ENCODE data around the gene DEFB114. TPM values are rescaled to one million over a fixed set of nuclear protein-coding genes. Genes with fewer than 3 reads are reported as not detected.

DEFB114 gene
- polyA plus RNA-seq, 3 donors = not detected

DNA sequence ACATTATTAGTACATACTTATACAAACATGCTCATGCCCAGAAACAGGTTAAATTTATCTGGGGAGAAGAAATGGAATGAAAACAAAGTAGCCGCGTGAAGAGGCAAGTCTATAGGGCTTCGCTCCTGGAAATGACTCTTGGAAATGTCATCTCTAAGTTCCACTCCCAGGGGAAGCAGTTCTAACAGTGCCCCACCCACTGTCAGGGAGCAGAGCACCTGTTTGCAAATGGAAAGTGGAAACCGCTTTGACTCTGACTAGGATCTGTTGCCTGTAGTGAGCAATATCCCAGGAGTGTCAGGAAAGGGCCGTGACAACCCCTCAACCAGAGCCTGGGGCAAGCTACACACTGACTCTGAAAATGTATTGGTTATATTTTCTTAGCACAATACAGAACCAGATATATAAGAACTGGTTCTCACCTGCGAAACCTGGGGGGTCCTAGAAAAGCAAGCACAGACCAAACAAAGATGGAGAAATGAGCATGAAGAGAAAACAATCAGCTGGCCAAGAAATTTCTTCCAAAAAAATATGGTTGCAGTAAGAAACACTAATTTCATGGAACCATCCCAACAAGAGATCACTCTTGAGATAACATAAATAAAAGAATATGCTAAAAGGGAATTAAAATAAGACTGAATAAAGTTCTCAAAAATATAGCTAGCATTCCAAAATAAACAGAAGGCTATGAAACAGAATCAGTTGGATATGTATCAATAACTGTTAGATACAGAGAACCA lies 50.2 kb downstream of the DEFB114 start:
- no peak overlapping the region for H3K27ac ChIP-seq (ENCODE audit: low read depth in 1 of 2, low read length in 2 of 2)
- no peak overlapping the region for H3K4me2 ChIP-seq (replicated peaks; ENCODE audit: extremely low read depth, low read length, poor library complexity, severe bottlenecking)
- H3K79me2 ChIP-seq (ENCODE audit: insufficient read depth, low read length) = no peaks in the 10 kb centered on the region
- intact Hi-C loops (cut with micrococcal nuclease) = no loop called here
- Mint-ChIP-seq H3K27ac (no peak overlapping the region), H3K9me3 (no peaks in the 10 kb centered on the region), H3K4me3 (no peak overlapping the region), H3K27me3 (ENCODE audit: low read depth in 3 of 3) (peaks cover 0 to 3% (median 1%) of the 10 kb centered on the region in 3 donors), H3K4me1 (no peaks in the 10 kb centered on the region), H3K36me3 (no peaks in the 10 kb centered on the region)
- H3K9me3 ChIP-seq (replicated peaks in 1 of 2; ENCODE audit: control insufficient read depth in 1 of 2, insufficient read depth in 1 of 2, low read length in 2 of 2) = no peaks in the 10 kb centered on the region
- no peak overlapping the region for H3K9ac ChIP-seq (ENCODE audit: insufficient read depth, low read length, poor library complexity, severe bottlenecking)
- 100% methylated on average over 1 of the region's 6 CpGs for WGBS (ENCODE audit: insufficient coverage)
- no peaks in the 10 kb centered on the region for H3K4me1 ChIP-seq (ENCODE audit: control insufficient read depth in 1 of 2, insufficient read depth in 2 of 2, low read length in 2 of 2)
- H3K36me3 ChIP-seq (replicated peaks in 1 of 2; ENCODE audit: control insufficient read depth in 1 of 2, insufficient read depth in 2 of 2, low read length in 2 of 2) = no peaks in the 10 kb centered on the region
- DNase-seq = no peak
- no peaks in the 10 kb centered on the region for H3K27me3 ChIP-seq (ENCODE audit: control insufficient read depth in 2 of 2, insufficient read depth in 2 of 2, low read length in 2 of 2)
- no peak overlapping the region for H3K4me3 ChIP-seq (replicated peaks in 1 of 3; ENCODE audit: low read depth in 2 of 3, low read length in 3 of 3)
- H2AFZ ChIP-seq (ENCODE audit: insufficient read depth, low read depth, low read length, poor library complexity, severe bottlenecking) = no peak overlapping the region
- H4K20me1 ChIP-seq (ENCODE audit: insufficient read depth, low read length) = no peaks in the 10 kb centered on the region
- TF ChIP-seq, protein P1, sequence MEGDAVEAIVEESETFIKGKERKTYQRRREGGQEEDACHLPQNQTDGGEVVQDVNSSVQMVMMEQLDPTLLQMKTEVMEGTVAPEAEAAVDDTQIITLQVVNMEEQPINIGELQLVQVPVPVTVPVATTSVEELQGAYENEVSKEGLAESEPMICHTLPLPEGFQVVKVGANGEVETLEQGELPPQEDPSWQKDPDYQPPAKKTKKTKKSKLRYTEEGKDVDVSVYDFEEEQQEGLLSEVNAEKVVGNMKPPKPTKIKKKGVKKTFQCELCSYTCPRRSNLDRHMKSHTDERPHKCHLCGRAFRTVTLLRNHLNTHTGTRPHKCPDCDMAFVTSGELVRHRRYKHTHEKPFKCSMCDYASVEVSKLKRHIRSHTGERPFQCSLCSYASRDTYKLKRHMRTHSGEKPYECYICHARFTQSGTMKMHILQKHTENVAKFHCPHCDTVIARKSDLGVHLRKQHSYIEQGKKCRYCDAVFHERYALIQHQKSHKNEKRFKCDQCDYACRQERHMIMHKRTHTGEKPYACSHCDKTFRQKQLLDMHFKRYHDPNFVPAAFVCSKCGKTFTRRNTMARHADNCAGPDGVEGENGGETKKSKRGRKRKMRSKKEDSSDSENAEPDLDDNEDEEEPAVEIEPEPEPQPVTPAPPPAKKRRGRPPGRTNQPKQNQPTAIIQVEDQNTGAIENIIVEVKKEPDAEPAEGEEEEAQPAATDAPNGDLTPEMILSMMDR (IDR thresholded peaks at IDR 0.05) = no peak

DNA sequence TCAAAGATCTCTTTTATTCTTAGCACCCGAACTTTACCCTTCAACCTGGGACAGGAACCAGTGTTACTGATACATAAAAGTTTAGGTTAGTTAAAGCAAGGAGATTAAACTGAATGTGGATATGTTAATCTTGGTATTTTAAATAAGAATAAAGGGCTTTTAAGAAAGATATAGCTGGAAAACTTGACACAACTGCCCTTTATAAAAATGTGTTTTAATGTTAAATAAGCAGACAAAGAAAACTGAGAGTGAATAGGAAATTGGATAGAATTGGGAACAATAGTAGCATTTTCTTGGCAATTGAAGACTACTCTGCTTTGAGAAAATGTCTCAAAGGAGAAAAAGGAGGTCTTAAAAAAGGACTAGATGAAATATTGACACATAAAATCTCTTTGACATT lies 51.8 kb downstream of the DEFB114 start:
- intact Hi-C loops (cut with micrococcal nuclease) = no loop called here
- no peaks in the 10 kb centered on the region for H3K9me3 ChIP-seq (replicated peaks in 1 of 2; ENCODE audit: control insufficient read depth in 1 of 2, insufficient read depth in 1 of 2, low read length in 2 of 2)
- Mint-ChIP-seq H3K36me3 (no peaks in the 10 kb centered on the region), H3K4me1 (no peaks in the 10 kb centered on the region), H3K4me3 (no peak overlapping the region), H3K27me3 (ENCODE audit: low read depth in 3 of 3) (peaks cover 0 to 3% (median 0%) of the 10 kb centered on the region in 3 donors), H3K27ac (no peak overlapping the region), H3K9me3 (no peaks in the 10 kb centered on the region)
- no CpG with 5 or more reads among the region's 1 CpG for WGBS (ENCODE audit: insufficient coverage)
- no peaks in the 10 kb centered on the region for H3K27me3 ChIP-seq (ENCODE audit: control insufficient read depth in 2 of 2, insufficient read depth in 2 of 2, low read length in 2 of 2)
- H3K79me2 ChIP-seq (ENCODE audit: insufficient read depth, low read length) = no peaks in the 10 kb centered on the region
- TF ChIP-seq, protein P1 (IDR thresholded peaks at IDR 0.05) = no peak
- H4K20me1 ChIP-seq (ENCODE audit: insufficient read depth, low read length) = no peaks in the 10 kb centered on the region
- H3K27ac ChIP-seq (ENCODE audit: low read depth in 1 of 2, low read length in 2 of 2) = no peak overlapping the region
- no peaks in the 10 kb centered on the region for H3K36me3 ChIP-seq (replicated peaks in 1 of 2; ENCODE audit: control insufficient read depth in 1 of 2, insufficient read depth in 2 of 2, low read length in 2 of 2)
- no peak overlapping the region for H2AFZ ChIP-seq (ENCODE audit: insufficient read depth, low read depth, low read length, poor library complexity, severe bottlenecking)
- no peak overlapping the region for H3K4me3 ChIP-seq (replicated peaks in 1 of 3; ENCODE audit: low read depth in 2 of 3, low read length in 3 of 3)
- no peak overlapping the region for H3K9ac ChIP-seq (ENCODE audit: insufficient read depth, low read length, poor library complexity, severe bottlenecking)
- no peaks in the 10 kb centered on the region for H3K4me1 ChIP-seq (ENCODE audit: control insufficient read depth in 1 of 2, insufficient read depth in 2 of 2, low read length in 2 of 2)
- H3K4me2 ChIP-seq (replicated peaks; ENCODE audit: extremely low read depth, low read length, poor library complexity, severe bottlenecking) = no peak overlapping the region
- DNase-seq = no peak
